G401.6 (cell line): ENCODE data around the gene THAP7.

ENCODE experiments used
- FAIRE-seq: peaks from 2 replicates; lab custom pipeline; 2012; peaks lifted over from hg19 to GRCh38; lab: Jason Lieb, UNC

The THAP7 gene

DNA sequence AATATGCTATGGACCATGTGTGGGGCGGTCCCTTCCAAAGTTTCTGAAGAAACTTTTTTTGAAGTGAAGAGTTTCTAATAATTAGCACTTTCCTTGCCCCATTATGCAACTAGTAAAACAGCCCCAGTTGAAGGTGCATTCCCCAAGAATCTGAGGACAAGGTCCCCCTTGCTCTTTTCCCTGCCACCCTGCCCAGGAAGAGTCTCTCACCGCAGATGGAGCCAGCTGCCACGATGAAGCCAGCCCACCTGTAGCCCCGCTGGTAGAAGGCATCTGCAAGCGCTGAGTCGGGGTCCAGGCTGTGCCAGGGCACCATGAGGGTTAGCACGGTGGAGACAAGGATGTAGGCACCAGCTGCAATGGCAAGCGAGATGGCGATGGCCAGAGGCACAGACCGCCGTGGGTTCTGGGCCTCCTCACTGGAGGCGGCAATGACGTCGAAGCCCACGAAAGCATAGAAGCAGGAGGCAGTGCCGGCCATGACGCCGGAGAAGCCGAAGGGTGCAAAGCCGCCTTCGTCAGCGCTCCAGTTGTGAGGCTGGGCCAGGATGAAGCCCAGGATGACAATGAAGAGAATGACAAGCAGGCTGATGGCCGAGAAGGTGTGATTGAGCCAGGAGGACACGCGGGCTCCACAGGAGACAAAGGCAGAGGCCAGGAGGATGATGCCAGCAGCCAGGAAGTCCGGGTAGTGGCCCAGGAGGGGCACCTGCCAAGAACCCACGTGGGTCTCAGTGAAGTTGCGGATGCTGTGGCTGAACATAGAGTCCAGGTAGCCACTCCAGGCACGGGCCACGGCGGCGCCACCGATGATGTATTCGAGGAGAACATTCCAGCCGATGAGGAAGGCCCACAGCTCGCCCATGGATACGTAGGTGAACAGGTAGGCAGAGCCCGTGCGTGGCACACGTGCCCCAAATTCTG lies 29.0 kb upstream of the THAP7 start:
- FAIRE-seq: no peak

DNA sequence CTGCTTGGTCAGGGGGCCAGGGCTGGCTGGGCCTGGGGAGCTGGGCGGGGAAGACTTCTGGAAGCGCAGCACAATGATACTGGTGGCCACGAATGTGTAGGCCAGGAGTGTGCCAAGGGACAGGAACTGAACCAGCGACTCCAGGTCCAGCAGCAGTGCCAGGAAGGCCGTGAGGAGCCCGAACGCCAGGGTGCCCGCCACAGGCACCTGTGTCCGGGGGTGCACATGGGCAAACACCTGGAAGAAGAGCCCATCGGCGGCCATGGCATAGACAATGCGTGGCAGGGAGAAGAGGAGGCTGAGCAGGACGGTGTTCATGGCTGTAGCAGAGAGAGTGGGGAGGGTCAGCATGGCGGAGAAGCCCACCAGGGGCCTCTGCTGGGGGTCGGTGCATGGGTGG lies 28.1 kb upstream of the THAP7 start:
- FAIRE-seq: no peak

- no peak for FAIRE-seq
Measured at GRCh38 chr22:21029486-21030025, 27.6 kb upstream of the THAP7 start.

- FAIRE-seq: no peak
Measured at GRCh38 chr22:21028277-21029251, 26.6 kb upstream of the THAP7 start.

DNA sequence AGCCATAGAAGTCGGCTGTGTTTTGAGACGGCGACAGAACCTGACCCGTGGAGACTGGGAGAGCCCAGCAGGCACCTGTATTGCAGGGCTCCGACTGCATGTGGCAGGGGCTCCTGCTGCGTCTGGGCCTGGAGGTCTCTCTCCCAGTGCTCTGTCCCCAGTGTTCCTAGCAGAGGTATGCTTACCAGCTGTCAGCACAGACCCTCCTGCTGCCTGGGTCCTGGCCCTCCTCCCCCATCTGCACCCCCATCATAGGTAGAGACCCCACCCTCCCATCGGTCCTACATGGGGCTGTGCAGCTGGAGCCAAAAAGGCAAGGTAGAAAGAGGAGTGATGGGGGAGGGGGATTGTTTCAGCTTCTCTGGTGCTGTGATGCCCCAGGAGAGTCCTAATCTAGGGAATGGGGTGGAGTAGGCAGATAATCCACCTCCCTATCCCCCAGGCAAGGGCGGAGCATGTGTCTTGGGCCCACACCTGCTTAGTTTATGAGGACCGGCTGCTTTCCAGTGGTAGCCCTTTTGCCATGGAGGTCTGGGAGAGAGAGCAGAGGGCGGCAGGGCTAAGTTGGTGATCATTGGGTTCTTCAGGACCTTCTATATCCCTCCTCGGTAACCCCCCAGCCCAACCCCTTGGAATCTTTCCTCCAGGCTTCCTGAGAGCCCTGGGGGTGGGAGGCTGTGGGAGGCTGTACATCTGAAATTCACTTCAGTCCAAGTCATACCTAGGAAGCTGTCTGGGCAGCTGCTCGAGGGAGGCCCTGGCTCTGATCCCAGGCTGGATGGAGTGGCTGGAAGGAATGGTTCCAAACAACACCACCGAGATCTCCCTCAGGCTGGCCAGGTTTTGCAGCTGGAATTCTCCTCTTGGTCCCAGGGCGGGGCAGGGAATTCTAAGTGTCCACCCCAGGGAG lies 25.1 kb upstream of the THAP7 start:
- no peak for FAIRE-seq

GRCh38 chr22:21025763-21026755 lies 24.1 kb upstream of the THAP7 start:
- FAIRE-seq: no peak

GRCh38 chr22:21025266-21025665 lies 23.3 kb upstream of the THAP7 start:
- FAIRE-seq: no peak

DNA sequence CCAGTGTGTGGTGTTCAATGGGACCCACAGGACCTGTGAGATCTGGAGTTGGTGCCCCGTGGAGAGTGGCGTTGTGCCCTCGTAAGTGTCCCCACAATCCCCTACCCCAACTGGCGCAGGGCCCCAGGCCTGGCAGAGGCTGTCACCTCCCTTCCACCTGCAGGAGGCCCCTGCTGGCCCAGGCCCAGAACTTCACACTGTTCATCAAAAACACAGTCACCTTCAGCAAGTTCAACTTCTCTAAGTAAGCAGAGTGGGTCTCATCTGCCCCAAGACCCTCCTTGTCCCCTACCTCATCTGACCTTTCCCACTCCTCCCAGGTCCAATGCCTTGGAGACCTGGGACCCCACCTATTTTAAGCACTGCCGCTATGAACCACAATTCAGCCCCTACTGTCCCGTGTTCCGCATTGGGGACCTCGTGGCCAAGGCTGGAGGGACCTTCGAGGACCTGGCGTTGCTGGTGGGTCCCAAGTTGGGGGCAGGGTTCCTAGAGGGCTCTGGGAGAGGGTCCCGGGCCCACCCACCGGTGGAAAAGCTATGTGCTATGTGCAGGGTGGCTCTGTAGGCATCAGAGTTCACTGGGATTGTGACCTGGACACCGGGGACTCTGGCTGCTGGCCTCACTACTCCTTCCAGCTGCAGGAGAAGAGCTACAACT lies 21.2 kb upstream of the THAP7 start:
- FAIRE-seq: no peak

GRCh38 chr22:21022507-21022906 lies 20.6 kb upstream of the THAP7 start:
- no peak for FAIRE-seq

DNA sequence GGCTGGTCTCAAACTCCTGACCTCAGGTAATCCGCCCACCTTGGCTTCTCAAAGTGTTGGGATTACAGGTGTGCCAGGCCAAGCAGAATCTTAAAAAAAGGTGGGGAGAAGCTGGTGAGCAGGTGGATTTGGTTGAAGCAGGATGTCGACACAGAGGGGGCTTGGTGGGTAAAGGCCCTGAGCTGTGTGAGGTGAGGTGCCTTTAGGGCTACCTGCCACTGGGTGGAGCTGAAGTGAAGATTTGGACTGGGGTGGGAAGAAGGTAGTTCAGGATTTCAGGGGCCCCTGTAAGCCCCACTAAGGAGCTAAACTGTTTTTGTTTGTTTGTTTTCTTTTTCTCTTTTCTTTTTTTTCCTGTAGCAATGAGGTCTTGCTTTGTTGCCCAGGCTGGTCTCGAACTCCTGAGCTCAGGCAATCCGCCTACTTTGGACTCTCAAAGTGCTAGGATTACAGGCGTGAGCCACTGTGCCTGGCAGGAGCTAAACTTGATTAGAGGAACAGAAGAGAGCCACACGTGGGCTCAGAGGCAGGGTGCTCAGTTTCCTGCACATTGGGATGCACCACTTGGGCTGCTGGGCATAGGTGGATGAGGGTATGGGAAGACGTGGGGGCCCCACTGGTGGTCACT lies 19.0 kb upstream of the THAP7 start:
- no peak for FAIRE-seq

DNA sequence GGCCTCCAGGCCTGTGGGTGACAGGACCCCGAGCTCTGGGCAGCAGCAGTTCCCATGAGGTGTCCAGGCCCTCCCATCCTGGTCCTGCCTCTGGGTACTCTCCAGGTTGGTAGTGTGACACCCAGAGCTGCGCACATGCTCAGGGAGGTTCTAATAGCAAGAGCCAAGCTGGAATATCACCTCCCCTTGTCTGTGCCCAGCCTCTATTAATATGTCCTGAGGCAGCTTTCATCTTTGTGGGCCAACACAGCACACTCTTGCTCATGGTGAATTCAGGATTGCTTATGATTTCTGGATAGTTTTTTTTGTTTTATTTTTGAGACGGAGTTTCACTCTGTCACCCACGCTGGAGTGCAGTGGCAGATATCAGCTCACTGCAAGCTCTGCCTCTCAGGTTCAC lies 16.4 kb upstream of the THAP7 start:
- no peak for FAIRE-seq

DNA sequence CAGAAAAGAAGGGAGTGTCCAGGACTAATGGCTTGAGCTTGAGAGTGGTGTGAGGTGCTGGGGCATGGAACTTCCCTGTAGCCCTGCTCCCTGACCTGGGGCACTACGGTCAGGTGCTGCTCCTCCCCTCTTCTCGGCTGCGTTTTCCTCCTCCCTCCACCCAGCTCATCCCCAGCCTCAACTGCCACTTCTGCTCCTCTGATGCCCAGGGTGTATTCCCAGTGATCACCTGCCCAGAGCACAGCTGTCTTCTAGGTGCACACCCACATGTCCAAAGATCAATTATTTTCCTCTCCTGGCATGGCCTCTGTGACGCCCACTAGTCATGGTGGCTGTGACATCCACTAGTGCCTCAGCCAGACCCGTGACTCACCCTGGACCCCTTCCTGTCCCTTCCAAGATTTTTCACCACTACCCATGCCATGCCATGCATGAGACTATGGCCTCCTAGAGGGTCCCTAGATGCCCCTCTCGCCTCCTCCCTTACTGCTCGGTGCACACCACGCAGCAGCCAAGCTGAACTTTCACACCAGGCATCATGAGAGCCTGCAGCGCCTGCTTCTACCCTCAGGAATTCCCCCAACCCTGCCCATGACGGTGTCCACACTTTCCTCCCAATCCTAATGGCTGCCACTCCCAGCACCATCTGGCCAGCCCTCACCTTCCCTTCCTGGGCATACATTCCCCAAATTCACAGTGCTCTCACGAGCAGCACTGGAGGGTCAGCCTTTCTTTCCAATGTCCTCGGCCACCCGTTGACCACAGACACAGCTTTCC lies 14.9 kb upstream of the THAP7 start:
- no peak for FAIRE-seq

GRCh38 chr22:21015466-21016006 lies 13.6 kb upstream of the THAP7 start:
- no peak for FAIRE-seq

- FAIRE-seq: no peak
Measured at GRCh38 chr22:21014726-21015465, 13.0 kb upstream of the THAP7 start, which contains the start of gene P2RX6. P2RX6 (plus strand) TSS chr22:21015165; CDS start chr22:21015175, 10 bp downstream.

DNA sequence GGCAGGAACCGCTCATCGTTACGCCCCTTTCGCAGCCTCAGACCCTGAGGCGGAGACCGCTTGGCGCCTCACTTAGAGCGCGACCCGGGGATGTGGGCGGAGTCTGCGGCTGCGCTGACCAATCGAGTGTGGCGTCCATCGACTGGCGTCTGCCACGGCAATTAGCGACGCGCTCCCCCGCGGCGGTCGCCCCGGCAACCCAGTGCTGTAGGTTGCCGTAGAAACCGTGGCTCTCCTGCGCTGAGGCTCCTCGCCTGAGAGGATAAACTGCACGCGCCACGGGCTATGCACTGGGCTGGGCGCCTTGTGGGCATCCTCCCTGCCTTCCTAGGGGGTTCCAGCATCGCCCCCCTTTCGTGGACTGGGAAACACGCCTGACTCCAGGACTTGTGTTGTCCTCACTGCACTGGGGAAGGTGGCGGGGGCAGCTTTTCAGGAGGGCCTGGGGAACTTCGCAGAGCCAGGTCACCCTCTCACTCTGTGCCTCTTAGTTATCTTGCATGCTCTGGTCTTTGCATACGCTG lies 12.3 kb upstream of the THAP7 start:
- FAIRE-seq: peak; percentile 96

DNA sequence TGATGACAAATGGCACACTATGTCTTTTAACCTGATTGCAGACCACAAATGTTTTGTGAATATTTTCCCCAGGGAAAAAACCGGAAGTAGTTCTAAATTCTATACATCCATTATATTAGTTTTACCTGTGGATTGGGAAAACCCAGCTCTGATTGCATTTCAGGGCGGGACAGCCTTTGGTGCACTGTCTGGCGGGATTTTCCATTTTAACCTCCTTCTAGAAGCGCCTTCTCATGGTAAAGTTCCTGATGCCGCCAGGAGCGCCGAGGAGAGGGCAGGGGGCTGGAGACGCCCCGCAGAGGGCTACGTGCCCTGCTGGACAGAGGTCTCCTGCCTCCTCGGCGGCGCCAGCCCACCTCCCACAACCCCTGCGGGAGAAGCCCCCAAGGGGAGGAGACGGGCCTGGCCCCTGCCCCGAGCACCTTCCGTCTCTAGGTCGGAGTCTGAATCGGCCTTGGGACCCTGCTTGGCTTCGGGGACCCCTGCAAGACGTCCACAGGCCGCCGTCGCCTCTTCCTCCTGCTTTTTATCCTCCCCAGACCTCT lies 11.8 kb upstream of the THAP7 start:
- no peak for FAIRE-seq
